Stimulated activated CD8-positive, alpha-beta memory T cell treated with anti-CD3 and anti-CD28 coated beads, Interleukin-7, amount 100 ng/mL, for 1 hour (primary cell): Measurements from ENCODE around the gene TF.
"Not testable (repeated sequence)": the region's sequence is repeated elsewhere in the genome, so short reads cannot be mapped to it uniquely, and the experiment has no call there.

Experiments used
- DNase-seq, 2 donors: peaks; one replicate each; pipeline ENCODE4 v3.0.0-alpha.2; 2020; ENCODE audit warnings: low read depth in 2 of 2

TF gene

GRCh38 chr3:133763797-133764683, 17.8 kb downstream of the TF start:
- DNase-seq: no peak

DNA sequence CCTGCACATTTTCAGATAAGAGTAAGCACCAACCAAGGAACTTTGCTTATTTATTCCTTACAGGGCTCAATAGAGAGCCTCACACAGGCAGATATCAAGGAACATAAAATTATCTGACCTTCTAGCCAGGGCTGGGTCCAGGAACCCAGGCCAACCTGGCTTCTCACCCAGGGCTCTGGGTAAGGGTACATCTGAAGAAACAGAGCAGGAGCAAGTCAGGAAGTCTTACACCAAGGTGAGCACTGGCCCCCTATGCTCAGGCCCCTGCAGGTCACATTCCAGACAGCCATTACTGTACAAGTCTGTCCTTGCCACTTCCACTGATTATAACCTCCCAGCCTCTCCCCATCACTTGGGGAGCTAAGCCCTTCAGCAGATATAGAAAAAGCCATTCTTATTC, 19.1 kb downstream of the TF start:
- no peak for DNase-seq

DNA sequence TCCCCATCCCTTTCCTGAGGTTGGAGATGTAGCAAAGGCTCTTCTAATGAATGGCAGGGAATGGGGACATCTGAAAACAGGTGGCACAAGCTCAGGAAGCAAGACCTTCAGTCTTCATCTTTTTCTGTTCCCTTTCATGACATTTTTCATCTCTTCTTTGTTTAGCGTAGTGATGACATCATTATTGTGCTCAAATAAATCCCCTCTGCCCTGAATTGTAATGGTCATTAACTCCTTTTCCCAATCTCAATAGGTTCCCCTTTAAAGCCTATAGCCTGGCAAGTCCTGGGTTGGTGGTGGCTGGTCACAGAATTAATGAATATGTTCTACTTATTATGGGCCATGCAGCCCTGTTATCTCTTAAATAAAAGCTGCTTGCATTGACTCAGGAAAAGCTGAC, 21.4 kb downstream of the TF start:
- no peak for DNase-seq

GRCh38 chr3:133769536-133769935, 23.3 kb downstream of the TF start:
- no peak for DNase-seq

- no peak for DNase-seq
Observed at GRCh38 chr3:133773732-133774131, 27.5 kb downstream of the TF start.

GRCh38 chr3:133775309-133775708, 29.1 kb downstream of the TF start:
- DNase-seq: no peak

DNA sequence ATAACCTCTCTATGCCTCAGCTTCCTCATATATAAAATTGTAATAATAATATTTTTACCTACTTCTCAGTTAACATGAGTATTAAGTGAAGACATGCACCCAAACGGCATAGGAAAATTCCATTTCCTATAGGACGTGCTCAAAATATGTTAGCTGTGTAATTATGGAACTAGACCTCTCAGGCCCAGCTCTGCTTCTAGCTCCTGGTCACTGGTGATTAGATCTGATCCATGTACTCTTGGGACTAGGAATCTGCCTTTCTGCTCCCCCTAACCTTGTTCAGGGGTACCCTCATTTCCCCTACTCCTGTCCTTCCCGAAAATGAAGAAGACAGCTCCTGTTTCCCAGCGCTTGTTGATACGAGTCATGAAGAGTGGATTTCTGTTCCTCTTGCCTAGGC, 29.6 kb downstream of the TF start:
- no peak for DNase-seq

DNA sequence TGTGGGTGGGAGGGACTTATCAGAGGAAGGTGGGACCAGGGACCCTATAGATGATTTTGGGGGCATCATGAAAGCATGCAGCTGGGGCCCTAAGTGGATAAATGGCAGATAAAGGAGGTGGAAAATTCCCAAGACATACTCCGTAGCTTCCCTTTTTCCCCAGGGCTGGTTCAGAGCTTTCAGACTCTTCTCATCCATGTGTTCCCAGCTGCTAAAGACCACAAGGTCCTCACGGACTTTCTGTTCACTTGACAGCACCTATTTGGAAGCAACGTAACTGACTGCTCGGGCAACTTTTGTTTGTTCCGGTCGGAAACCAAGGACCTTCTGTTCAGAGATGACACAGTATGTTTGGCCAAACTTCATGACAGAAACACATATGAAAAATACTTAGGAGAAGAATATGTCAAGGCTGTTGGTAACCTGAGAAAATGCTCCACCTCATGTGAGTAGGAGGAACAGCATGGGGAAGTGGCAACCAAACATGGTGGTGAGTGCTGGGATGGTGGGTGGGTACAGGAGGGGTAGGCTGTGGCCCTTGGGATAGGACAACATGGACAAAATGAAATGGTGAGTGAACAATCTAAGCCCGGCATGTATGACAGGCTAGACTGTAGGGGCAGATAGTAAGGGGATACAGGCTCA, 30.7 kb downstream of the TF start:
- DNase-seq: no peak

DNA sequence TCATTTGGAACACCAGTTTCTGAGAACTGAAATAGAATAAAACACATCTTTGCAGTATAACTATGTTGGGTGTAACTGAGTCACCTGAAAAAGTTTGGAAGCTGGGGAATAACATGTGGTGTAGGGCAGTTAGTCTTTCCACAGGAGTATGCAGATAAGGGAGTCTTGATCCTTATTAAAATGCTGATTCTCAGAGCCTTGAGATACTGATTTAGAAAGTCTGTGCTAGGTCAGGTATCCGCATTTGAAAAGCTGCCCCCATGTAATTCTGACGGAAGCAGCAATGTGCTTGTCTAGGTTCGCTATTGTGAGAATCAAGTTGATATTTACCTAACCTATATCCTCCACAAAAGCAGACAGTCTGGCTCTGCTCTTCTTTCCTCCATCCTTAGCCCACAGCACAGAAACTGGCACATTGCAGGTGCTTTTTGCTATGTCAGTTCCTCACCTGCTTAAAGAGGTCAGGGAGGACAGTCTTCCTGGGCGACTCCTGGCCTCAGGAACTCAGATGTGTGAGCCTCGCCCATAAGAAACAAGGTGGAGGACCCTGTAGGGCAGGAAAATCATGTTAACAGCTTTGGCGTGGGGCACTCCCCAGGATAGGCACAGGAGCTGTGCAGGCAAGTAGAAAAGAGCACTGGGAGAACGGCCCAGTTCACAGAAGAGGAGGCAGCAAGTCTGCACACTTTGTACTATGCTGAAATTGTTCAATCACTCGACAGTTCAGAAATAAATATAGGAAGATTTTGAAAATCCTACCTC, 31.8 kb downstream of the TF start:
- no peak for DNase-seq

- no peak for DNase-seq
Observed at GRCh38 chr3:133779626-133780203, 33.5 kb downstream of the TF start.

GRCh38 chr3:133780756-133781155, 34.6 kb downstream of the TF start:
- DNase-seq: not testable (repeated sequence)

GRCh38 chr3:133781570-133781969, 35.4 kb downstream of the TF start:
- no peak for DNase-seq

DNA sequence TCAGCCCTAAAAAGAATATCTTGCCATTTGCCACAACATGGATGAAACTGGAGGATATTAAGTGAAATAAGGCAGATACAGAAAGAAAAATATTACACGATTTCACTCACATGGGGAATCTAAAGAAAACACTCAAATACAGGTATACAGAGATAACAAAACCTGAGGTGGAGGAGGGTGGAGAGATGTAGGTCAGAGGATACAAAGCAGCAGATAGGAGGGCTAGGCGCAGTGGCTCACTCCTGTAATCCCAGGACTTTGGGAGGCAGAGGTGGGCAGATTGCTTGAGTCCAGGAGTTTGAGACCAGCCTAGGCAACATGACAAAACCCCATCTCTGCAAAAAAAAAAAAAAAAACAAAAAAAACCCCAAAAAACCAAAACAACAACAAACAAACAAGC, 36.3 kb downstream of the TF start:
- no peak for DNase-seq

DNA sequence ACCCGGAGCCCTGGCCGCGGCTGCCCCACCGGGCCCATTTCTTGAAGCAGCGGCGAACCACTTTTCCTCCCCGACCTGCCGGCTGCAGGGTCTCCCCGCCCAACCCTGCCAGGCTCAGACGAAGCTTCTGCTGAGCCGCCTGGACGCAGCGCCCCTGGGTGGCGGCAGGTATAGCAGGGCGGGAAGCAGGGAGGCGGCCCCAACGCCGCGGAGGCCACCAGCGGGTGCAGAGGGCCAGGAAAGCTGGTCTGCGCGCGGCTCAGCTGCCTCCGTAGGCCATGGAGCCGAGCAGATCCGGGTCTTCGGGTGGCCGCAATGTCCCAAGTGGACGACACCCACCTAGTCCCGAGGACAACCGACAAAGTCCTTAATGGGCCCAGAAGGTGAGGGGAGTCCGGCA, 37.6 kb downstream of the TF start:
- DNase-seq: no peak

- no peak for DNase-seq
Observed at GRCh38 chr3:133788024-133788423, 41.8 kb downstream of the TF start.

- no peak for DNase-seq
Observed at GRCh38 chr3:133792171-133792763, 46.1 kb downstream of the TF start.

GRCh38 chr3:133797396-133798105, 51.4 kb downstream of the TF start:
- DNase-seq: no peak

- no peak for DNase-seq
Observed at GRCh38 chr3:133799794-133800585, 53.8 kb downstream of the TF start.

DNA sequence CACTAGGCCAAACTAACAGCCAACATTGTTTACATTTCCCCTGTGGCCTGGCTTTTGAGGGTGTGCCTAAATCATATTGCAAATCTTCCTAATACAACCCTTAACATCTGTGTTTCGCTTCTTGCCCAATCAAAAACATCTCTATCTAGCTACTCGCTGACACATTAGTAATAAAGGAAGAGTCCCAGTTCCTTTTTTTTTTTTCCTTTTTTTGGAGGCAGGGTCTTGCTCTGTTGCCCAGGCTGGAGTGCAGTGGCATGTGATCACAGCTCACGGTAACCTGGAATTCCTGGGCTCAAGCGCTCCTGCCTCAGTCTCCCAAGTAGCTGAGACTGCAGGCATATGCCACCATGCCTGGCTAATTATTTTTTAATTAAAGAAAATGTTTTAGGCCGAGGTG, 57.3 kb downstream of the TF start:
- DNase-seq: no peak

- no peak for DNase-seq
Observed at GRCh38 chr3:133804896-133805295, 58.7 kb downstream of the TF start.

DNA sequence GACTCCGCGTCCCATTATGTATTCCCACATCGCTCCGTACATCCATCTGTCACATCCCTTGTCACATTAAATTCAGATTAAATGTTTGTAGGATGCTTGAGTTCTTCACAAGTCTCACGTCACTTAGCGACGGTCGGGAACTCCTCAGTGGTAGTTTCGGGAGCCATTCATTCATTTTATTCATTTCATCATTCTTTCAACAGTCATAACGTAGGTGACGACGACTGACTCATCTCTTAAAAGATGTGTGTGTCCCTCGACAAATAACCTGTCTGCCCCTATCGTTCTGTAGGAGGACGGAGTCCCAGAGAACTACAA, 59.1 kb downstream of the TF start:
- DNase-seq: no peak
